GM12873 (cell line): ENCODE measurements around the gene PAM.

ENCODE experiments used
- CTCF ChIP-seq: IDR thresholded peaks from 2 replicates; pipeline ENCODE4 v1.5.1; 2012; ENCODE audit warnings: low read depth, mild to moderate bottlenecking, moderate library complexity, low read length, control low read depth; ENCODE audit not compliant: insufficient read depth; ENCODE audit errors: missing control alignments

PAM gene

GRCh38 chr5:102902135-102902448 is 147.0 kb downstream of the PAM start:
- no peak for TF ChIP-seq CTCF

GRCh38 chr5:102902647-102903046 is 147.5 kb downstream of the PAM start:
- no peak for TF ChIP-seq CTCF

- no peak for TF ChIP-seq CTCF
Observed at GRCh38 chr5:102903074-102903871, 148.2 kb downstream of the PAM start.

- no peak for TF ChIP-seq CTCF
Observed at GRCh38 chr5:102905056-102905455, 150.0 kb downstream of the PAM start.

DNA sequence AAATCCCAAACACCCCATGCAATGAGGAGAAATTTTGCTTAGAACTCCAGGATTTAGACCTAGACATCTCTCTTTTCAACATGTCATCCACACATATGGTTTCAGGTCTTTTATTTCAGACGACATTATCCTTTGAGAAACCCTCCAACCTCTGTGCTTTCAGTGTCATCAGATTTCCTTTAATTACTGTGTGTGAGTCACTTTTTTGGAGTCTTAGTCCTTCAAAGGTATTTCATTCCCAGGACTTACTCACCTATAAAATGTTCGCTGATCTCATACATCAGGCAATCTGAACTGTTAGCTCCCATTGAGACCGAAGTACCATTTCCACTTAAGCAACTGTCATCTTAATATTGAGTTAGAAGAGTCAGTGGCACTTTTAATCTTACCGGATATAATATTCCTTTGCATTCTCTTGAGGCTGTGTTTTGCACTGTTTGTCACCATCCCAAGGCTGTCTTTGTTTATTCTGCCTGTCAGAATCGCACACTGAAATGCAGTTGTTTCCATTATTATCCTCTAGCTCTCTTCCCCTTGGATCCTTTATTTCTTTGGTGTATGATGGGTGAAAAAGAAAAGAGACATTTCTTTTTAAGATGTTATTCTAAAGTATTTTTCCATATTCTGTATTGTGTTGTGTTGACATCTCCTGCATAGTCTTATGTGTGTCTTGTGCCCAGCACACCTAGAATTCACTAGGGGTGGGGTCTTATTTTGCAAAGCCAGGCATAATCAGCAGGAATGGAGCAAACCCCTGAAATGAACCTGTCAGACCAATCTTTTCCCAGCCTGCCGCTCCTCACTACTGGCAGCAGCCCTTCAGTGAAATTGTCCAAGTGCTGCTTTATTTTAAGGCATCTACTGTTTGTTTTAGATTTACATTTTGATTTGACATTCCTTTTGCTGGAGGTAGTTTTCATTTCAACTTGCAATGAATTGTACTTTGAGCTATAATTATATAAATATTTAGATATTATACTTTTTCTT is 155.4 kb downstream of the PAM start:
- TF ChIP-seq CTCF = no peak

GRCh38 chr5:102911973-102912372 is 156.9 kb downstream of the PAM start:
- no peak for TF ChIP-seq CTCF

GRCh38 chr5:102916109-102916508 is 161.0 kb downstream of the PAM start:
- TF ChIP-seq CTCF = no peak
